K562 (cell line): ENCODE measurements around the gene PALLD.

Experiments used
- CHD2 ChIP-seq: IDR thresholded peaks from 2 replicates; pipeline ENCODE4 v1.6.1; 2011; ENCODE audit warnings: low read depth, low read length
- HOXB6 ChIP-seq: fragments of 250-450 bp; sonication (Bioruptor Pico); IDR thresholded peaks from 2 replicates; pipeline ENCODE4 v1.5.1; 2022; ENCODE audit warnings: mild to moderate bottlenecking, borderline replicate concordance
- MAFF ChIP-seq: IDR thresholded peaks from 2 replicates; pipeline ENCODE4 v1.6.1; 2012; ENCODE audit warnings: low read length, improper control_type of control experiment
- NR0B1 ChIP-seq: fragments of 450-650 bp; IDR thresholded peaks from one replicate; pipeline ENCODE4 v1.6.1; 2018; ENCODE audit warnings: mild to moderate bottlenecking, moderate library complexity; ENCODE audit not compliant: partially characterized antibody
- POLR2A ChIP-seq: fragments of 450-650 bp; conservative IDR thresholded peaks from 2 replicates; pipeline ENCODE4 v1.6.1; 2016
- POLR2AphosphoS2 ChIP-seq: IDR thresholded peaks from 2 replicates; pipeline ENCODE4 v1.6.1; 2012; ENCODE audit warnings: low read length, improper control_type of control experiment
- RNF2 ChIP-seq: sonication (generic); IDR thresholded peaks from 2 replicates; pipeline ENCODE4 v1.6.1; 2016
- TAF7 ChIP-seq: fragments of 450-650 bp; IDR thresholded peaks from 2 replicates; pipeline ENCODE4 v1.6.1; 2016; ENCODE audit warnings: missing genetic modification characterization, missing compliant biosample characterization
- ZNF146 ChIP-seq: IDR thresholded peaks from one replicate; pipeline ENCODE4 v1.6.1; 2018; ENCODE audit warnings: missing compliant biosample characterization; ENCODE audit not compliant: unreplicated experiment
- ZNF212 ChIP-seq: fragments of 450-650 bp; formaldehyde crosslinking; IDR thresholded peaks from 2 replicates; pipeline ENCODE4 v1.4.0; 2020; ENCODE audit warnings: mild to moderate bottlenecking
- TF ChIP-seq, protein P1 (sequence below): IDR thresholded peaks from 2 replicates; pipeline ENCODE4 v1.6.1; 2016; ENCODE audit warnings: missing genetic modification characterization, missing compliant biosample characterization

- no peak for TF ChIP-seq NR0B1
- TF ChIP-seq ZNF146 (CRISPR knock-in tag), result no peak
- TF ChIP-seq TAF7 (tag), result no peak
- no peak for TF ChIP-seq RNF2
- TF ChIP-seq ZNF212 (CRISPR knock-in tag), result no peak
- TF ChIP-seq POLR2AphosphoS2, result no peak
- TF ChIP-seq, protein P1, sequence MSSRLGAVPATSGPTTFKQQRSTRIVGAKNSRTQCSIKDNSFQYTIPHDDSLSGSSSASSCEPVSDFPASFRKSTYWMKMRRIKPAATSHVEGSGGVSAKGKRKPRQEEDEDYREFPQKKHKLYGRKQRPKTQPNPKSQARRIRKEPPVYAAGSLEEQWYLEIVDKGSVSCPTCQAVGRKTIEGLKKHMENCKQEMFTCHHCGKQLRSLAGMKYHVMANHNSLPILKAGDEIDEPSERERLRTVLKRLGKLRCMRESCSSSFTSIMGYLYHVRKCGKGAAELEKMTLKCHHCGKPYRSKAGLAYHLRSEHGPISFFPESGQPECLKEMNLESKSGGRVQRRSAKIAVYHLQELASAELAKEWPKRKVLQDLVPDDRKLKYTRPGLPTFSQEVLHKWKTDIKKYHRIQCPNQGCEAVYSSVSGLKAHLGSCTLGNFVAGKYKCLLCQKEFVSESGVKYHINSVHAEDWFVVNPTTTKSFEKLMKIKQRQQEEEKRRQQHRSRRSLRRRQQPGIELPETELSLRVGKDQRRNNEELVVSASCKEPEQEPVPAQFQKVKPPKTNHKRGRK (tag), result no peak
- no peak for TF ChIP-seq HOXB6
- no peak for TF ChIP-seq CHD2
- TF ChIP-seq MAFF, result no peak
- no peak for TF ChIP-seq POLR2A
Observed at GRCh38 chr4:168560184-168561180, 63.6 kb downstream of the PALLD start.
